ENCODE results near the gene PPARD.
A peak's percentile ranks its signal among the peaks of the same experiment; 100 is the strongest.
"Not testable (repeated sequence)": the region's sequence is repeated elsewhere in the genome, so short reads cannot be mapped to it uniquely, and the experiment has no call there.

The PPARD gene

DNA sequence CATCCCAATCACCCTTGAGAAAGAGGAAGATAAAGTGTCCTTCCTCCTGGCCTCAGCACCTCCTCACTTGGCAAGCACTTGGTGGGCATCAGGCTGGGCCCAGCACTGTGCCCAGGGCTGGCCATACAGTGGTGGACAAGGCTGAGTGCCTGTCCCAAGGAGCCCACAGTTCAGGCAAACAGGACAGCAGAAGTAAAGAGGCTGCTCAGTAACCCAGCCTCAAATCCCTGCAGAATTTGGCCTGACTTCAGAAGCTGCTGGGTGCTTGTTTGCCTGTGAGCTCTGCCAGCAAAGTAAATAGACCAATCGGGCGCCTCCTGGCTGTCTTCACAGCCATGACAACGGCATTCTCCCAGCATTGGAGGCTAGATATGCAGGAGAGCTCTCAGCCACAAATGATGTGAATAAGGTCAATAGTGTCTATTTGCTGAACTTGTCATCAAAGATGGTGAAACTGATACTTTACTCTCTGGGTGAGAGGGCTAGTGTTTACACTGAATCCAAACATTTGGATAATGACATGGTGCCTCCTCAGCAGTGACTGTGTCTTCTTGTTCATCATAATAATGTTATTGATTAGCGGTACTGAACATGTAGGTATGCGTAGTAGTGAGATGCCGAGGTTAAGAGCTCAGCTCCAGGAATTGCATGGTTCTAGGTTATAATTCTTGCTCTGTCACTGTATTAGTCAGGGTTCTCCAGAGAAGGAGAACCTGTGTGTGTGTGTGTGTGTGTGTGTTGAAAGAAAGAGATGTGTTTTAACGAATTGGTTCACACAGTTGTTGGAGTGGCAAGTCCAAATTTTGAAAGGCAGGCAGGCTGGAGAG lies 72.9 kb downstream of the PPARD start:
- peak; percentile 91 for DNase-seq

DNA sequence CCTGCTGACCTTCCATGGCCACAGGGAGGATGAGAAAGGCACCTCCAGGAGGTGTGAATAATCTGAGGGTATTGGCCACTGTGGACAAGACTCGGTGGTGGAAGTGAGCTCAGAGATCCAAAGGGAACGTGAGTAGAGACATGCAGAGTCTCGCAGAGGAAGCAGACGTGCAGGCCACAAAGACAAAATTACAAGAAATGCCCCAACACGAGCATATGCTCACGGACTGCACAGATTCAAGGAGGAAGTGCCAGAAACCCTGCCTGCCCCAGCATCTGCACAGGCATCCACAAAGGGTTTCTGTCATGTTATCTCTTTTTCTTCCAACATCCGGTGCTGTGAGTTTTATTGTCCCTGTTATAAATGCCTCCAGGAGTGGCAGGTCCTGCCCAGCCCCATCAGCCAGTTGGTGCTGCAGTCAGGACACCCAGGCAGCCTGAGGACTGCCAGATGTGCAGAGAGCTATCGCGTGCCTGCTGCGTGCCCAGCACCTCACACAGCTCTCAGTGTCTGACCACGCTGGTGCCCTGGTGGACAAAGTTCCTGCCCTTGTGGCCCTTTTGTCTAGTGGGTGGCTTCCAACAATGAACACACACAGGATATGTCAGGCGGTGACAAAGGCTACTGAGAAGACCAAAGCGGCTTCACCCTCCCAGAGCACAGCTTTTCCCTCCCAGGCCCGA lies 75.8 kb downstream of the PPARD start:
- no peak for DNase-seq

DNA sequence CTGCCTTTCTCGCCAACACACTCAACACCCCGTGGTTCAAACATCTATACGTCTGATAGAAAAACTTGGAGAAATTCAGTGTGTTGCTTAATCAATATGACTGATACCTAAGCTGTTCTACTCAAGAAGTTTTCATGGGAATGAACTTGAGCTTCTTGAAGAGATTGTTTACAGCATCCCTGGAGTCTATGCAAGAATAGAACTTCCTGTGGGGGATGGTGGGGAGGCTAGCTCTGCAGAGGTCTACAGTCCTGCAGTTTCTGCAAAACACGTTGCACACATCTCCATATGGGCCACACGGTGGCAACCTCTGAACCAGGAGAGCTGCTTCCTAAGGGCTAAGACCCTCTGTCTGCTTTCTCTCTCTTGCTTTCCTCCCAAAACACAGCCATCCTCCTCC lies 77.1 kb downstream of the PPARD start:
- peak; percentile 30 for DNase-seq

DNA sequence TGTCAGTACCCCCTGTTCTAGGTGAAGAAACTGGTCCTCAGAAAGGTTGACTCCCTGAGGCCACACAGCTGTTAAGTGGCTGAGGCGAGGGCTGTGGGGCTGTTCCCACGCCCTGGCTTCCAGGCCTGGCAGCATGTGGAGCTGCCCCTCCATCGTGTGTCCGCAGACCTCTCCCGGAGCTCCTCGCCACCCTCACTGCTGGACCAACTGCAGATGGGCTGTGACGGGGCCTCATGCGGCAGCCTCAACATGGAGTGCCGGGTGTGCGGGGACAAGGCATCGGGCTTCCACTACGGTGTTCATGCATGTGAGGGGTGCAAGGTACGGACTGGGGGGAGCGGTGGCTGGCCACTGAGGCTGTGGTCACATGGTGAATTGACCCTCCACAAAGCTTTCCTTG lies 77.6 kb downstream of the PPARD start:
- no peak for DNase-seq

DNA sequence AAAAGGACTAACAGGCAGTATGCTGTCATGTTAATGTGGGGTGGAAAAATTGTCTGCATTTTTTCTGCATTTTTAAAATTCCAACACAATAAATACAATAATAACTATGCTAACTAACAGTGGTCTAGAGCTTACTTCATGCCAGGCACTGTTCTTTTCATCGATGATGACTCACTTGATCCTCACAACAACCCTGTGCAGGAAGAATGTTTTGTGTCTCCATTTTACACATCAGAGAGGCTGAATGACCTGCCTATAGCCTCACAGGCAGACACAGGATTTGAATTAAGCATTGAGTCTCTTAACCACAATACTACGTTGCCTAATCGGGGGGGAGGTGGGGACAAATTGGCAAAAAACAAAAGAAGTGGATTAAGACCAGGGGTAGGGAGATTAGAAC lies 82.9 kb downstream of the PPARD start:
- DNase-seq: no peak

DNA sequence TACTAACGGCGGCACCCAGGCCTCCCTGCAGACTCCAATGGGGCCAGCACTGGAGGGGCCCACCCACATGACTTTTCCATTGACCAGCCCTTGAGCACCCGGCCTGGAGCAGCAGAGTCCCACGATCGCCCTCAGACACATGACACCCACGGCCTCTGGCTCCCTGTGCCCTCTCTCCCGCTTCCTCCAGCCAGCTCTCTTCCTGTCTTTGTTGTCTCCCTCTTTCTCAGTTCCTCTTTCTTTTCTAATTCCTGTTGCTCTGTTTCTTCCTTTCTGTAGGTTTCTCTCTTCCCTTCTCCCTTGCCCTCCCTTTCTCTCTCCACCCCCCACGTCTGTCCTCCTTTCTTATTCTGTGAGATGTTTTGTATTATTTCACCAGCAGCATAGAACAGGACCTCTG lies 83.7 kb downstream of the PPARD start:
- no peak for DNase-seq

DNA sequence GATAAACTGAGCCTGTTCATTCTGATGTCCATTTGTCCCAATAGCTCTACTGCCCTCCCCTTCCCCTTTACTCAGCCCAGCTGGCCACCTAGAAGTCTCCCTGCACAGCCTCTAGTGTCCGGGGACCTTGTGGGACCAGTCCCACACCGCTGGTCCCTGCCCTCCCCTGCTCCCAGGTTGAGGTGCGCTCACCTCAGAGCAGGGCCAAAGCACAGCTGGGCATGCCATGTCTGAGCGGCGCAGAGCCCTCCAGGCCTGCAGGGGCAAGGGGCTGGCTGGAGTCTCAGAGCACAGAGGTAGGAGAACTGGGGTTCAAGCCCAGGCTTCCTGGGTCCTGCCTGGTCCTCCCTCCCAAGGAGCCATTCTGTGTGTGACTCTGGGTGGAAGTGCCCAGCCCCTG lies 85.1 kb downstream of the PPARD start:
- no peak for DNase-seq

DNA sequence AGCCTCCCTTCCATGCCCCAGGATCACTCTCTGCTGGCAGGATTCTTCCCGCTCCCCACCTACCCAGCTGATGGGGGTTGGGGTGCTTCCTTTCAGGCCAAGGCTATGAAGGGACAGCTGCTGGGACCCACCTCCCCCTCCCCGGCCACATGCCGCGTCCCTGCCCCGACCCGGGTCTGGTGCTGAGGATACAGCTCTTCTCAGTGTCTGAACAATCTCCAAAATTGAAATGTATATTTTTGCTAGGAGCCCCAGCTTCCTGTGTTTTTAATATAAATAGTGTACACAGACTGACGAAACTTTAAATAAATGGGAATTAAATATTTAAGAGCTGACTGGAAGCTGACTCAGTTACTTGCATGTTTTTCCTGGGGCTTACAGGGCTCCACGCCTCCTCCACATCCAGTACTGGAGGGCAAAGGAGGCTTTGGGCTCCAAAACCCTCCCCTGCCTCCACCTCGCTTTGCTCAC lies 85.5 kb downstream of the PPARD start:
- DNase-seq: no peak

DNA sequence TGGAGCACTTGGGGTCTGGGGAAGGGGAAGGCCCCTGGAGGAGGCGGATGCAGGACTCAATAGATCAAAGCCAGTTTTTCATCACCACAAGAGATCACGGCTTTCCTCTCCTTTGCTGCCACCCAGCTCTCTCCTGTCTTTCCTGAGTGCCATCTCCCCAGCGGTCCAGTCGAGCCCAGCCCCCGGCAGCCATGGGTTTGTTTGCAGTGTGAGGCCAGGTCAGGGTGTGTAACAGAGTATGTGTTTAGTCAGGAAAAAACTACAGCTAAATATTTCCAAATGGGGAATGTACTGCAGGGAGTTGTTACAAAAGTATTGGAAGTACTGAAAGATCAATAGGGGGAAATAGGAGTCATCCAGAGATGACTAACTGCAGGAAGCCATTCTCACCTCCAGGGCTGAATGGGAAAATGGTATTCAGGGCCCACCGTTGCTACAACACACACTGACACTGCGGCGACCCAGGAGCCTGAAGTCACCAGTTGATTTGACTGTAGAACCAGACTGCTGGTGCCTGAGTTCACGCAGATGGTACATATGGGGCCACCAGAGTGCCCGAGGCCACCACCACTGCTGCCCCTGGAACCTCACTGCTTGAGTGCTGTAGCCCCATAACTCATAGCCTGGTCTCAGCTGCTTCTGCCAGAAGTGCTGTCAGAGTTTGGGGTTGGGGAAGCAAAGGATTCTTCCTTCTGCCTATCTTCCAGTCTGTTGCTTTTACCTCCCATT lies 86.2 kb downstream of the PPARD start:
- no peak for DNase-seq

DNA sequence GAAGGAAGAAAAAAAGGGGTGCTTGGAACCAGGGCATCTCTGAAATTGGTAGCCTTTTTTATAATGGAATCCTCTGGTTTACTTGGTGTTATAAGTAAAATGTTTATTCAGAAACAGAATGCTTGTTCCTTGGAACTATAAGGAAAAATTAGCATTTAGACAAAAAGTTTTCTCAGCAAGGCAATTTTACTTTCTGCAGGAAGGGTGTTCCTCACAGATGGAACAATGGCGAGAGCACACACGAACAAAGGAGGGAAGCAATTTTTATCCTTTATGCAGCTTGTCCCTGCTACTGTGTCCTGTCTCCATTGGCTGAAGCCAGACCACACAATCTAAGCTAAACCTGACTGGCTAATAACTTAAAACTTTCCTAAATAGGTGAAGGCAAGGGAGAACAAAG lies 87.1 kb downstream of the PPARD start:
- no peak for DNase-seq

DNA sequence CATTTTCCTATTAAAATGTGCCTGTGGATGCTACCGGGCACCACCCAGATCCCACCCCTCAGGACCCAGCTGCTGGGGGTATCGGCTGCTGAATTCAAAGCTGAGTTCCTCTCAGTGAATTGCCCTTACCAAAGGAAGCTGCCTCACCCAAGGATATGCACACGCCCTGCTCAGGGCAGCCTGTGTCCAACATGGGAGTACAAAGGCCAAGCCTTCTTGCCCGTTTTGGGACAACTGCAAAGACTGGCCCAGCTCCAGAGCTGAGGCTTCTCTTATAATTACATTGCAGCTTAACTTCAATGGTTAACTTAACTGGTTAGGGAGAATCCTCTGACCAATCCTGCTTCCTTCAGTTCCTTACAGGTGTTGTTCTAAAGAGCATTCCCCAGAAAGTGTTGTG lies 89.9 kb downstream of the PPARD start:
- DNase-seq: no peak

DNA sequence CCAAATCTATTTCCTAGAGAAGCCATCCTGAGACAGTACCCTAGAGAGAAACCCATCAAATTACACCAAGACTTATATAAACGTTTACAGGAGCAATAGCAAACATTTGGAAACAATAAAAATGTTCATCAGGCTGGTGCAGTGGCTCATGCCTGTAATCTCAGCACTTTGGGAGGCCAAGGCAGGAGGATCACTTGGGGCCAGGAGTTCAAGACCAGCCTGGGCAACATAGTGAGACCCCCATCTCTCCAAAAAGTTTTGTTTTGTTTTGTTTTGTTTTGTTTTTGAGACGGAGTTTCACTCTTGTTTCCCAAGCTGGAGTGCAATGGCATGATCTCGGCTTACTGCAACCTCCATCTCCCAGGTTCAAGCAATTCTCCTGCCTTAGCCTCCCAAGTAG lies 90.3 kb downstream of the PPARD start:
- DNase-seq: not testable (repeated sequence)

DNA sequence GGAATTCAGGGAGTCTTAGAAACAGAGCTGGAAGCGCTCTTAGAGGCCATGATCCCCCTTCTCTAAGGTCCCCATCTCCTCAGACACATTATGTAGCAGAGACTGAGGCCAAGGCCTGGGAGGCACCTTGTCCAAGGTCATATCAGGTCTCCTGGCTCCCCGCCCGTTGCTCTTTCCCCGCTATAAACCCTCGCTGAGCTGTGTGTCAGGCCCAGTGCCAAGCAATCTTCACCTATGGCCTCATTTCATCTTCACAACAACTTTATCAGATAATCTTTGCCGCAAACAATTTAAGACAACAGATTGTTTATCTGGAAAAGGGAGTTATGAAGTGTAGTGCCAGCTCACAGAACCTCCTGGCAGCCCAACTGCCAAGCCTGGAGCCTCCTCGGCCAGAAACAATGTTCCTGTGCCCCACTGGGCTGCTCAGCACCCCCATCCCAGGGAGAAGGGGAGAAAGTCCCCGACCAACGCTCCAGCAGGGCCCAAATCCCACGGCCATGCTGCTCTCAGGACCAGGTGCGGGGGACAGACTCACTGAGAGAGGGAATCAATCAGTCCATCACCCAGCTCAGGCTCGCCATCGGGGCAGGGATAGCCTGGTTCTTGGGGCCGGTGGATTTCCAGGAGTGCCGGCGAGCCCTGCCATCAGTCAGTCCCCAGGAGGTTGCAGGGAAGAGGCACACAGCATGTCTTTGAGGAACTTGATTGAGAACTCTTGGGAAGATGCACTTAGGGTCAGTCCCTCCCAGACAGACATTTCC lies 92.9 kb downstream of the PPARD start:
- no peak for DNase-seq

DNA sequence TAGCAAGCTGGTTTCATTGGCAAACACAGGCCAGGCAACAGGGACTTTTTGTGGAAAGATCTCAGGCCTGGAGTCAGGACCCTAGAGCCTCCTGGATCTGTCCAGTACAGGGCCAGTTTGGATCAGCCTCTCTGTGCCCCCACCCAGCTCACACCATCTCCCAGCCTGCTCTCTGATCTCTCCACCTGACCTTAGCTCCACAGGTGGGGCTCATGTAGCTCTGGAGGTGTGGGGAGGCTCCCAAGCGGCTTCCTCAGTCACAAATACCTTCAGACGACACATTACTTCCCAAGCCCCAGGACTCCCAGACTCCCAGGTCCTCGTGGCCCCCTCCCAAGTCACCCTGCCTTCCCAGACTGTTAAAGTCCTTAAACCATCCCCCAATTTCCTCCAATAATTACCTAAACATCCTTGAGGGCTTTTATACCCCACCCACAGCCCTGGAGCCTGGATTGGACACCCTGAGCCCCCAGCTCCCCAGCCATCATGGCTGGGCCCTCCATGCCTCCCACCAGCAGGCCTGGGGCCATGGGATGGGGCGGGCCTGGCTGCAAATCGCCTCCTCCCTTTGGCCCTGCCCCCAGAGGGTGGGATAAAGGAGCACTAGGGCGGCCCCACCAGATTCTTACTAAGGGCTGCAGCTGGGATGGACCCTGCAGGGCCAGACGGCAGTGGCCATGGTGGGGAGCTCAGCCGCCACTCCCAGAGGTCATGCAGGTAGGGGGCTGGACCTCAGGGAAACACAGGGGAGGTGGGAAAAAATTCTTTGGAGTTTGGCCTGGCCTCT lies 93.9 kb downstream of the PPARD start:
- no peak for DNase-seq

DNA sequence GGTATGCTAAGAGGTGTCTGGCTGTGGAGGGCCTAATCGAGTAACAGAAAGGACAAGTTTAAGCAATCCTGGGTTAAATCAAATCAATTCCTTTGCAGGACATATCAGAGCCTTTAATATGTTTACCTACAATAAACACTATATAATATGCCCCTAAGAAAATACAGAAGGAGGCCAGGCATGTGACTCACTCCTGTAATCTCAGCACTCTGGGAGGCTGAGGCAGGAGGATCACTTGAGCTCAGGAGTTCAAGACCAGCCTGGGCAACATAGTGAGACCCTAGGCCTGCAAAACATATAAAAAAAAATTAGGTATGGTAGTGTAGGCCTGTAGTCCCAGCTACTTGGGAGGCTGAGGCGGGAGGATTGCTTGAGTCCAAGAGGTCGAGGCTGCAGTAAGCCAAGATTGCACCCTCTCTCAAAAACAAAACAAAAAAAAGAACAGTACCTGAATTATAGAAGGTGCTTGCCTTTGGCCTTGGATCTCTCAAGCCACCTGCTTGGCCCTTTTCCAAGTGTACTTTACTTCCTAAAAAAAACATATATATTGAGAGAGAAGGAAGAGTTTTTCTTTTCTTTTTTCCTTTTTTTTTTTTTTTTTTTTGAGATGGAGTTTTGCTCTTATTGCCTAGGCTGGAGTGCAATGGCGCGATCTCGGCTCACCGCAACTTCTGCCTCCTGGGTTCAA lies 96.2 kb downstream of the PPARD start:
- DNase-seq: not testable (repeated sequence)

DNA sequence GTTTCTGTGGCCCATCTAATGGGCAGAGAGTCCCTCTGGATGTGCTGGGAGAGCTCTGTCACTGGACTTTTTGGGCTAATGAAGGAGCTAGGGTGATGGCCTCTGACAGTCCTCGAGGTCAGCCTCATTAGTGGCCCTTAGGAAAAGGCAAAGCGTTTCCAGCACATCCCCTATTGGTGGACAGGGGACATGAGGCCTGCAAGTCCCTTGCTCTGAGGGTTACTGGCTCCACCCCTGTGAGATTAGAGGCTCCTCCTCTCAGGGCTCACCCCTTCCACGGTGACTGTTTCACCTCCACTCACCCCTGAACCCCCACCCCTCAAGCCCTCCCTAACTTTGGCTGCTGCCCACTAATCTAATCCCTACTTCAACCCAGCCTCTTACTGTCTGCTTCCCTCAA lies 97.0 kb downstream of the PPARD start:
- no peak for DNase-seq

DNA sequence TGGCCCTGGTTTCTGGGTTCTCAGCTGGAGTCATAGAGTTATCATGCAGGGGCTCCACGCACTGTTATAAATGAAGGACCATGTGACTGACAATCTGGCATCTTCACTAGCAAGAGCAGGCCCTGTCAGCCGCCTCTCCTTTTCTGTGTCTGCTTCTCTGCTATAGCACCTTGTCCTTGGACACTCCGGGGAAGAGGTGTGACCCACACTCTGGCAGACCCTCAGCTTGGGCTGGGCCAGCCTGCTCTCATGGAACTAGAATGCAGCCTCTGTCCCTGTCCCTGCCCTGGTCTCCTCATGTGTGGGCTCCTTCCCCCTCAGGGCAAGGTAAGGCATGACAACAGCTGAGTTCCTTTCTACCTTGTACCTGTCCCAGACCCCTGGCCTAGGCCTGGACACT lies 98.8 kb downstream of the PPARD start:
- no peak for DNase-seq

DNA sequence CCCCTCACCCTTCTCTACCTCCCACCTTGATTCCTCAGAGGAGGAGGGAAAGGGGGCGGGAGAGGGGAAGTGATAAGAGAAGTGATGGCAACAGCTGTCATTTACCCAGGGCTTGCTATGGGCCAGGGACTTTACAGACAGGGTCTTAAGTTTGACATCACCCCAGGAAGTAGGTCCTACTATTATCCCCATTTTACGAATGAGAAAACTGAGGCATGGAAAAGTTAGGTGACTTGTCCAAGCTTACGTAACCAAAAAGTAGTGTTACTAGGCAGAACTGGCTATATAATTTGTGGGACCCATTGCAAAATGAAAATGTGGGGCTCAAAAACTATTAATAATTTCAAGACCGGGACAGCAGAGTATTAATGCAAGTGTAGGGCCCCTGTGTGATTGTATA lies 99.3 kb downstream of the PPARD start:
- DNase-seq: no peak

DNA sequence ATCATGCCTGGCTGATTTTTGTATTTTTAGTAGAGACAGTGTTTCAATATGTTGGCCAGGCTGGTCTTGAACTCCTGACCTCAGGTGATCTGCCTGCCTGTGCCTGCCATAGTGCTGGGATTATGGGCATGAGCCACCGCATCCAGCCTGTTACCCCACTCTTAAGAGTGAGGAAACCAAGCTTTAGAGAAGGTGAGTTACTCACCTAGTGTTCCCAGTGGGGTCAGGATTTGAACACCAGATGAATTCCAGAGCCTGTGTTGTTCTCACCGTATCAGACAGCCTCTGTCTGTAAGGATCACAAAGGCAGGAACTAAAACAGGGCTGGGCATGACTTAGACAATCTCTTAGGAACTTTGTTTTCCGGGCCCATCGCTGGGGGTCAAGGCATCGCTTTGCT lies 100.3 kb downstream of the PPARD start:
- DNase-seq: no peak

DNA sequence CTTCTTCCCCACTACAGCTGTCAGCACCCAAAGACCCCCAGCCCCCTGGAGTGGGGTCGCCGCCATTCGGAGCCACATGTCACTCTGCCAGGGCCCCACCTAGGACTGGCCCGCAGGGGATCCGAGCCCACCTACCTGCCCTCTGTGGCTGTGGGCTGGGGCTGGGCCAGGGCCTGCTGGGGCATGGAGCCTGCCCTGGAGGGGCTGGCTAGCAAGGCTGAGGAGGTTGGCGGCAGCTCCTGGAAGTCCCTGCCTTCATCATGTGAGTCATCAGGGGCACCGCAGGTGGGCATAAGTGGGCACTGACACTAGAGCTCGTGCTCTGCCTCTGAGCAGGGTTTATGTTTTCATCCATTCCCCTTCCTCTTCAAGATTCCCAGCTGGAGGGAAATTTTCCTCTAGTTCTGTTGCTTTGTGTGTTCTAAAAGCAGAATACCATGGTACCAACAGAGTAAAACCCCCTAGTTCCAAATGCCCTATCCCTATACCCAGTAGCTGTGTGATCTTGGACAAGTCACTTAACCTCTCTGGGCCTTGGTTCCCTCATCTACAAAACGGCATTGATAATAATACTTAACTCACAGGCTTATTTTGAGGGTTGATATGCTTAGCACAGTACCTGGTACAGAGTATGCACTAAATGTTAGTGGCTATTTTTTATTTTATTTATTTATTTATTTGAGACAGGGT lies 101.1 kb downstream of the PPARD start:
- no peak for DNase-seq

DNA sequence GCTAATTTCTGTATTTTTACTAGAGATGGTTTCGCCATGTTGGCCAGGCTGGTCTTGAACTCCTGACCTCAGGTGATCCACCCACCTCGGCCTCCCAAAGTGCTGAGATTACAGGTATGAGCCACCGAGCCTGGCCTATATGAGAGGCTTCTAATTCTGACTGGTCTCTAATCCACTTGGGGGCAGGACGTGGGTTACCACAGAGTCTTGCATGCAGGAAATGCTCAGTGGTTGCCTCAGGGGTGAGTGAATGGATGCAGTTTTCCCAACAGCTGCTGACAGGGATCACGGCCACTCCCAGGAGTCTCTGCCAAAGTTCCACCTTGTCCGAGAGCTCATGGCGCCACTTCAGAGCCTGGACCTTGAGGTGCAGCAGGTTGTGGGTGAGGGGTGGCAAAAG lies 103.3 kb downstream of the PPARD start:
- no peak for DNase-seq
